Activated T-helper 1 cell treated with anti-CD3 and anti-CD28 coated beads, Interleukin-12 subunit alpha, Interleukin-12 subunit beta, Interleukin-2, Interleukin-4 antibody, amounts not matched to agents 30 ng/mL and 10 ng/mL and 1 ng/mL, durations not matched to agents 14 hours and 24 hours and 36 hours (primary cell): Measurements from ENCODE around the gene DOCK10. TPM values are rescaled to one million over a fixed set of nuclear protein-coding genes. Genes with fewer than 3 reads are reported as not detected.

Source experiments
- DNase-seq: peaks from one replicate; pipeline ENCODE4 v3.0.0; 2021; ENCODE audit warnings: low spot score
- H3K27ac Mint-ChIP-seq: one replicate; pipeline ENCODE4 v1.8.0; 2021; ENCODE audit warnings: mild to moderate bottlenecking, mixed read lengths
- H3K27me3 Mint-ChIP-seq: one replicate; pipeline ENCODE4 v1.8.0; 2022; ENCODE audit warnings: mild to moderate bottlenecking, moderate library complexity, mixed read lengths; ENCODE audit not compliant: insufficient read depth
- H3K36me3 Mint-ChIP-seq: one replicate; pipeline ENCODE4 v1.8.0; 2021; ENCODE audit warnings: low read depth, mixed read lengths
- H3K4me1 Mint-ChIP-seq: one replicate; pipeline ENCODE4 v1.8.0; 2021; ENCODE audit warnings: low read depth, mixed read lengths
- H3K4me3 Mint-ChIP-seq: one replicate; pipeline ENCODE4 v1.8.0; 2021; ENCODE audit warnings: mild to moderate bottlenecking, moderate library complexity, mixed read lengths
- H3K9me3 Mint-ChIP-seq: one replicate; pipeline ENCODE4 v1.8.0; 2021; ENCODE audit warnings: mixed read lengths
- intact Hi-C: fragments of 100-400 bp; cut with micrococcal nuclease; formaldehyde crosslinking; loops from one replicate; pipeline ENCODE4 v1.15.1; 2024
- total RNA-seq: library from RNA; stranded (reverse); gene quantifications from 2 replicates; pipeline ENCODE4 v1.2.3, GENCODE V29; 2022

The DOCK10 gene
- total RNA-seq, 1 donor from 2014 or later: 159 TPM

DNA sequence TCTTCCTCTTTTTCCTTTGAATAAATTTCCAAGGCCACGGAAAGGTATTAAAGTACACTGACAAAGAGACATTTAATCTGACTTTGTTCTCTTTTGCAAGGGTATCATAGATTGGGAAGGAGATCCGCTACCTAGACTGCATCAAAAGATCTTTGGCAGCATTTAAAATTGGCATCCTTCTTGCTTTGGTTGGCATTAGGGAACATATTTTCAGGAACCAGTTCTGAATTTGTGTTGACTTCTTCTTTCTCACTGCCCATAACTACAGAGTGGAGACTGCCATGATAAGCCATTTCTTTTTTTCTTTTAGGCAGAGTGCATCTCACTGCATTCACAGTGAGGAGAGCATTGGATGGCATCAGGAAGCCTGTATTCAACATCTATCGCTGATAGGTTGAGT lies 83.4 kb downstream of the DOCK10 start:
- no peaks in the 10 kb centered on the region for H3K27me3 Mint-ChIP-seq
- peaks cover 22% of the 10 kb centered on the region for H3K36me3 Mint-ChIP-seq
- no peaks in the 10 kb centered on the region for H3K9me3 Mint-ChIP-seq
- intact Hi-C loops: loop anchor here (10.0 kb wide), 1 partner anchor 1466 kb away; no protein-coding TSS in a partner anchor
- DNase-seq: no peak
- no peak overlapping the region for H3K27ac Mint-ChIP-seq
- no peak overlapping the region for H3K4me3 Mint-ChIP-seq
- peaks cover 82% of the 10 kb centered on the region for H3K4me1 Mint-ChIP-seq

DNA sequence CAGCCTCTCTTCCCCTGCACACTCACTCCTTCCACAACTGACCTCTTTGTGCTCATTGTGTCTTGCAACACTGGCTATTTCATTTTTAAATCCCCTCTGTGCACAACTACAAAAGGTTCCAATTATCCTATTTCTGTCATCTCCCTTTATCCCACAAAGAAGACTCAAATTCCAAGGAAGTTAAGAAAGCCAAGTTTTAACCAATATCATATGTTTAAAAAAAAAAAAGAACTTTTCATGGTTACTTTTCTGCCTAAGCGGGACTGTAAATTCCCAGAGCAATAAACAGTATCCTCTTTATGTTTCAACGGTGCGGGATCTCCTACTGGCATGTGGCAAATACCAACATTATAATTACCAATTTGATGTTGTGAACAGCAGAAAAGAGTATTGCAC lies 83.8 kb downstream of the DOCK10 start:
- Mint-ChIP-seq H3K4me3 (no peak overlapping the region), H3K9me3 (no peaks in the 10 kb centered on the region), H3K4me1 (peaks cover 86% of the 10 kb centered on the region), H3K27ac (no peak overlapping the region), H3K36me3 (peaks cover 25% of the 10 kb centered on the region), H3K27me3 (no peaks in the 10 kb centered on the region)
- intact Hi-C loops: loop anchor here (10.0 kb wide), 1 partner anchor 1466 kb away; no protein-coding TSS in a partner anchor
- no peak for DNase-seq

DNA sequence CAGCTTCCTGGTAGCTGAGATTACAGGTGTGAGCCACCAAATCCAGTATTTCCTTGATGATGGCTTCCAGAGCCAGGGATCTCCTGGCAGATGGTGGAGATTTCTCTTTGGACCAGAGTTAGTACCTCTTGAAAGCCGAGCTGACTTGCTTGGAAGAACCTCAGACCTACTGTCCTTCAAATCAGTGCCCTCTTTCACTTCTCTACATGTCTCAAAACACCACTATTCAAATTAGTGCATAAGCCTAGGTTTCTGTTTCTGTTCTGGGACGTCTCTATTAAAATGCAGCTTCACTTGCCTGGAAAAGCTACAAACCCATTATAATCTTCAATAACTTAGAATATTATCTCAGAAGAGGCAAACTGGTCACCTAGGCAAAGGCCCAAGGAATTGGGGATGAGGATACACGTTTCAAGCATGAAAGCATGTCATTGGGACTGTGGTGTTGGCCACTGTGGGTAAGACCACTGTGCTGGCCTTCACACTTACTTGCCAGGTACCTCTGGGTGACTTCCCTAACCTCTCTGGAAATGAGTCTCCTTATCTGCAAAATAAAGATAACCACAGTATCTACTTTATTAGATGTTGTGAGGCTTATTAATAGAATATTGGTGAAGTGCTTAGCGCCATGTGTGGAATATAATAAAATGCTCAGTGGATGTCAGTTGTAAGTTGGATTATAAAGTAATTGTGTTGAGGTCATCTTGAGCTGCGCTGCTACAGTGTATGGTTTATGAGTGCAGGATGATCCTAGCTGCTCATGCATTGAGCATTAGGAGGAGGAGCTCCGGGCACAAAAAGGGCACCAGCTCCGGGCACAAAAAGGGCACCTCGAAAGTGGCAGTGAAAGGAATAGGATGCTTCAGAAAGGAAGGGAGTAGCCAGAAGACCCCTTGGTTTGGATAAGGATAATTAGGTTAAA lies 84.5 kb downstream of the DOCK10 start:
- no peaks in the 10 kb centered on the region for H3K27me3 Mint-ChIP-seq
- H3K4me1 Mint-ChIP-seq: peaks cover 86% of the 10 kb centered on the region
- peak overlapping the region; percentile 26 for H3K27ac Mint-ChIP-seq
- peak overlapping the region; percentile 16 for H3K4me3 Mint-ChIP-seq
- H3K36me3 Mint-ChIP-seq: peaks cover 29% of the 10 kb centered on the region
- no peaks in the 10 kb centered on the region for H3K9me3 Mint-ChIP-seq
- DNase-seq: no peak
- intact Hi-C loops: loop anchor here (1.0 to 10.0 kb wide), 3 partner anchors 12 to 1467 kb away; no protein-coding TSS in a partner anchor

GRCh38 chr2:224956706-224957105 lies 85.6 kb downstream of the DOCK10 start:
- Mint-ChIP-seq H3K4me3 (no peak overlapping the region), H3K4me1 (peaks cover 83% of the 10 kb centered on the region), H3K36me3 (peaks cover 34% of the 10 kb centered on the region), H3K27me3 (no peaks in the 10 kb centered on the region), H3K9me3 (peaks cover 3% of the 10 kb centered on the region), H3K27ac (no peak overlapping the region)
- no peak for DNase-seq
- intact Hi-C loops: loop anchor here (1.0 to 10.0 kb wide), 3 partner anchors 13 to 1468 kb away; no protein-coding TSS in a partner anchor

- peaks cover 92% of the 10 kb centered on the region for H3K4me1 Mint-ChIP-seq
- intact Hi-C loops: loop anchor here (10.0 kb wide), 1 partner anchor 1470 kb away; no protein-coding TSS in a partner anchor
- peak overlapping the region; percentile 48 for H3K27ac Mint-ChIP-seq
- H3K36me3 Mint-ChIP-seq: peaks cover 33% of the 10 kb centered on the region
- H3K27me3 Mint-ChIP-seq: no peaks in the 10 kb centered on the region
- DNase-seq: no peak
- H3K4me3 Mint-ChIP-seq: no peak overlapping the region
- H3K9me3 Mint-ChIP-seq: peaks cover 3% of the 10 kb centered on the region
These were observed 87.3 kb downstream of the DOCK10 start for GRCh38 chr2:224954980-224955379.

DNA sequence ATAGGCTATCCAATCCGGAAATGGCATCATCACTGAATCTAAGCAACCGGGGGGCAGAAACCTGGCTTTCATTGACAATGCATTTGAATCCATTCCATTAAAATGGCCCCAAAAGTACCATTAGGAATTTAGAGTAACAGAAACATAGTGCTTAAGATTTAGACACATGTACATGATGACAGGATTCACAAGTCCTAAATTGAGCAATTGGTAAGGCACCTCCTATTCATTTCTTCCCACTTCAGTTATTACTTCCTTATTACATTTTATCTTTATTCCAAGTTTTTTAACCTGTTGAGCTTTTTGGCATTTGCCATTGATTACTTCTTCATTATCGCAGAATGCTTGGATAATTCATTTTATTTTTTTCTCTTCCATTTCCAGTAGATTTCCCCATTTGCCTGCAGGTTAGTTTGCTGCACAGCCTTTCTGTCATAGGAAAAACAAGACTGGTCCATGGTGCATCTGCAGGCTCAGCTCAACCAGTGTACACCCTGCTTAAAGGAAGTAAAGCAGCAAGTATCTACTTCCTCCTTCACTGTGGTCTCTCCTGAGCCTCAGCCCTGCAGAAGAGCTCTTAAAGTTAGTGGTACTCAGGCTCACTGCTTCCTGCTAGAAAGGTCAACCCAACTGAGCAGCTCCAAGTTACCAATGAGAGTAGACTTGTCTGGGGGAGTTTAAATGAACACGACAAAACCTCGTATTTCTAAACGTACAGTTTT lies 89.2 kb downstream of the DOCK10 start:
- peaks cover 3% of the 10 kb centered on the region for H3K9me3 Mint-ChIP-seq
- intact Hi-C loops: loop anchor here (1.0 to 10.0 kb wide), 3 partner anchors 9 to 1472 kb away; no protein-coding TSS in a partner anchor
- H3K27ac Mint-ChIP-seq: peak overlapping the region; percentile 87

GRCh38 chr2:224951723-224952481 lies 90.4 kb downstream of the DOCK10 start:
- Mint-ChIP-seq H3K27me3 (no peaks in the 10 kb centered on the region), H3K4me1 (peaks cover 92% of the 10 kb centered on the region), H3K9me3 (peaks cover 3% of the 10 kb centered on the region), H3K4me3 (peak overlapping the region; percentile 45), H3K27ac (peak overlapping the region; percentile 87), H3K36me3 (peaks cover 30% of the 10 kb centered on the region)
- intact Hi-C loops: loop anchor here (2.0 to 10.0 kb wide), 2 partner anchors 17 to 1473 kb away; no protein-coding TSS in a partner anchor
- DNase-seq: no peak

More for the DNA sequence above, 89.2 kb downstream of the DOCK10 start:
- H3K4me1 Mint-ChIP-seq: peaks cover 92% of the 10 kb centered on the region
- peaks cover 28% of the 10 kb centered on the region for H3K36me3 Mint-ChIP-seq
- DNase-seq: peak; percentile 34
- H3K27me3 Mint-ChIP-seq: no peaks in the 10 kb centered on the region
- H3K4me3 Mint-ChIP-seq: peak overlapping the region; percentile 62

DNA sequence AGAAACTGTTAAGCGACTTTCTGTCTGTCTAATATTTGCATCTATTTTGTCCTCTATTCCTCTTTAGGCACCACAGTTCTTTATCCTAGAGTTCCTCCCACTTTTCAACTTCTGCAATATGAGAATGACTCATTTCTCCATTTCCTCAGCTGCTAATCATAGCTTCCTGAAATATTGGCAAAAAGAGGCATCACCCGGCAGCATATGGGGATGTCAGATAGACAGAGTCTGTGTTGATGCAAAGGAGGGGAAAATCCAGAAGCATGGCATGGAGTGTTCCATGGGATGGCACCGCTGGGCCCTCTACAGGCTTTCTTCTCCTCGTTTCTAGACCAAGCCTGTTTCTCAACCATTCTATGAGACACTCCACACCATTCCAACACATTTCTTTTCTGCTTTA lies 93.4 kb downstream of the DOCK10 start:
- Mint-ChIP-seq H3K4me3 (peak overlapping the region; percentile 17), H3K4me1 (peaks cover 92% of the 10 kb centered on the region)

DNA sequence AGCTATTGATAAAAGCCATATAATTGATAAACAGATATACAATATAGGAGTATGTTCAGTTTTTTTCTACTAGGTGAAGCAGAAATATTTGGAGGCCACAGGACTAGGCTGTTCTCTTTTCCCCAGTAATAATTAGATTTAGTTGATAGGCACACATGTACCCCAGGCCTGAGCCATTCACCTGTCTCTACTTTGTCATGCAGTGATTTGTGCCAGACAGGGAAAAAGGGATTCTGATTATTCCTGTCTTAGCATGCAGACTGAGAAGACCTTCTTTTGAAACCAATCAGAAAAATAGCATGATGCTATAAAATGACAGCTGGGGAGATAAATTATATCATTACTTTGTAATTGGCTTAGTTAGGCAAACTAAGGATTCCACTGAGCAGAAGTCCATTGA lies 94.3 kb downstream of the DOCK10 start:
- H3K36me3 Mint-ChIP-seq: peaks cover 30% of the 10 kb centered on the region
- intact Hi-C loops: loop anchor here (5.0 kb wide), 2 partner anchors 426 to 1889 kb away; partner anchors contain the start of gene RHBDD1
- no peaks in the 10 kb centered on the region for H3K27me3 Mint-ChIP-seq
- H3K4me3 Mint-ChIP-seq: no peak overlapping the region
- peaks cover 3% of the 10 kb centered on the region for H3K9me3 Mint-ChIP-seq
- peaks cover 92% of the 10 kb centered on the region for H3K4me1 Mint-ChIP-seq
- no peak for DNase-seq
- H3K27ac Mint-ChIP-seq: no peak overlapping the region

More for the DNA sequence above, 93.4 kb downstream of the DOCK10 start:
- intact Hi-C loops: loop anchor here (5.0 kb wide), 2 partner anchors 427 to 1888 kb away; partner anchors contain the start of gene RHBDD1
- Mint-ChIP-seq H3K36me3 (peaks cover 37% of the 10 kb centered on the region), H3K27ac (peak overlapping the region; percentile 60), H3K9me3 (peaks cover 3% of the 10 kb centered on the region), H3K27me3 (no peaks in the 10 kb centered on the region)
- DNase-seq: no peak

DNA sequence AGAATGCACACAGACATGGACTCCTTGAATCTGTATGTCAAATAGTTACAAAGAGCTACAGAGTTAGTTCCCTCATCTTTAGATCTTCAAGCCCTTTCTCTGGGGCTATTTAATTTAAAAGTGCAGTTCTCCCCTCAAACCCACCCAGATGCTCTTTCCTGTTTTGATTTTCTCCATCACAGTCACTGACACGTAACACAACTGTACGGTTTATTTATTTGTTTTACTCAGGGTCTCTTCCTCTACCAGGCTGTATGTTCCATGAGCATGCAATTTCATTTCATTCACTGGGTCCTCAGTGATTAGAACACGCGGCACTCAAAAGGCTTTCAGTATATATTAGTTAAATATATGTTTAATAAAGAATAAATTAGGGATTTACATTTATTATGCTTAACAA lies 94.7 kb downstream of the DOCK10 start:
- Mint-ChIP-seq H3K36me3 (peaks cover 29% of the 10 kb centered on the region), H3K27ac (peak overlapping the region; percentile 96), H3K9me3 (peaks cover 3% of the 10 kb centered on the region), H3K4me3 (peak overlapping the region; percentile 90), H3K27me3 (no peaks in the 10 kb centered on the region), H3K4me1 (peaks cover 90% of the 10 kb centered on the region)
- DNase-seq: no peak
- intact Hi-C loops: loop anchor here (1.0 to 5.0 kb wide), 6 partner anchors 9 to 1890 kb away; partner anchors contain the start of gene RHBDD1

DNA sequence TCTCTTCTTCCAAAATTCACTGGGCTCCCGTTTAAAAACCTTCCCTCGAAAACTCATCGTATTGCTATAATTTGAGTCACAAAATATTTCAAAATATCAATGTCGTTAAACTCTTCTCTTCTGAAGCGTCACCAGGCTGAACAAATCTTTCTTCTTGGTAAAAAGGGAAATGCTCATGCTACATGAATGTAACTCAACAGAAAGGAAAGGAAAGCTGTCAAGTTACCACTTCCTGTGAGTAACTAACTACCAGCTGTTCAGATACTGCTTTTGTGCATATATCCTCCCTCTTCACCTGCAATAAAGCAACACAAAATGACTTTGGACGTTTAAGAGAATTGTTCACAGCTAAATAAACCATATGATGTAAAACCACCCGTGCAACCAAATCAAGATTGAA lies 95.4 kb downstream of the DOCK10 start:
- H3K4me3 Mint-ChIP-seq: peak overlapping the region; percentile 90
- H3K9me3 Mint-ChIP-seq: no peaks in the 10 kb centered on the region
- peak overlapping the region; percentile 96 for H3K27ac Mint-ChIP-seq

More for the DNA sequence above, 95.4 kb downstream of the DOCK10 start:
- intact Hi-C loops: loop anchor here (1.0 to 5.0 kb wide), 7 partner anchors 9 to 1890 kb away; partner anchors contain the start of gene RHBDD1
- DNase-seq: no peak
- no peaks in the 10 kb centered on the region for H3K27me3 Mint-ChIP-seq
- H3K36me3 Mint-ChIP-seq: peaks cover 30% of the 10 kb centered on the region
- peaks cover 91% of the 10 kb centered on the region for H3K4me1 Mint-ChIP-seq
